Astrocyte (in vitro differentiated cells and primary cell): ENCODE measurements around the gene CABLES2.

Experiments
- EZH2 ChIP-seq: IDR thresholded peaks from 2 replicates; pipeline ENCODE4 v1.6.1; 2012; ENCODE audit warnings: mild to moderate bottlenecking, low read length, inconsistent platforms; ENCODE audit not compliant: insufficient read depth
- TF ChIP-seq, protein P1 (sequence below): IDR thresholded peaks from 2 replicates; pipeline ENCODE4 v1.5.1; 2011; ENCODE audit warnings: low read depth, mild to moderate bottlenecking, inconsistent platforms, low read length, moderate library complexity; ENCODE audit not compliant: insufficient read depth

DNA sequence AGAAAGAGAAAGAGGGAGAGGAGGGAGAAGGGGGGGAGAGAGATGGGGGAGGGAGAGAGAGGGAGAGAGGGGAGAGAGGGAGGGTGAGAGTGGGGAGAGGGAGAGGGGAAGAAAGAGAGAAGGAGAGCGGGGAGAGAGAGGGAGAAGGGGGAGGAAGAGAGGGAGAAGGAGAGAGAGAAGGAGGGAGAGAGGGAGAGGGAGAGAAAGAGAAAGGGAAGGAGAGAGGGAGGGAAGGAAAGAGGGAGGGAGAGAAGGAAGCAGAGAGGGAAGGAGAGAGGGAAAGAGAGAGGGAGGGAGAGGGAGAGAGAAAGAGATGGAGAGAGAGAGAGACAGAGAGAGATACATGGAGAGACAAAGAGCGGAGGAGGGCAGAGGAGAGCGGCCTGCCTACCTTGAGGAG is 44.9 kb upstream of the CABLES2 start:
- TF ChIP-seq, protein P1, sequence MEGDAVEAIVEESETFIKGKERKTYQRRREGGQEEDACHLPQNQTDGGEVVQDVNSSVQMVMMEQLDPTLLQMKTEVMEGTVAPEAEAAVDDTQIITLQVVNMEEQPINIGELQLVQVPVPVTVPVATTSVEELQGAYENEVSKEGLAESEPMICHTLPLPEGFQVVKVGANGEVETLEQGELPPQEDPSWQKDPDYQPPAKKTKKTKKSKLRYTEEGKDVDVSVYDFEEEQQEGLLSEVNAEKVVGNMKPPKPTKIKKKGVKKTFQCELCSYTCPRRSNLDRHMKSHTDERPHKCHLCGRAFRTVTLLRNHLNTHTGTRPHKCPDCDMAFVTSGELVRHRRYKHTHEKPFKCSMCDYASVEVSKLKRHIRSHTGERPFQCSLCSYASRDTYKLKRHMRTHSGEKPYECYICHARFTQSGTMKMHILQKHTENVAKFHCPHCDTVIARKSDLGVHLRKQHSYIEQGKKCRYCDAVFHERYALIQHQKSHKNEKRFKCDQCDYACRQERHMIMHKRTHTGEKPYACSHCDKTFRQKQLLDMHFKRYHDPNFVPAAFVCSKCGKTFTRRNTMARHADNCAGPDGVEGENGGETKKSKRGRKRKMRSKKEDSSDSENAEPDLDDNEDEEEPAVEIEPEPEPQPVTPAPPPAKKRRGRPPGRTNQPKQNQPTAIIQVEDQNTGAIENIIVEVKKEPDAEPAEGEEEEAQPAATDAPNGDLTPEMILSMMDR: no peak
- TF ChIP-seq EZH2: no peak
